KMS-11 (cell line): ENCODE measurements around the gene TBC1D25.

Experiments used
- H2AFZ ChIP-seq: fragments of 200-600 bp; sonication (generic); 2 replicates; pipeline ENCODE4 v1.6.1; 2016; ENCODE audit warnings: antibody characterized with exemption, mixed run types, low read depth
- H3K27ac ChIP-seq: fragments of 200-600 bp; sonication (generic); 2 replicates; pipeline ENCODE4 v1.6.1; 2016; ENCODE audit warnings: mild to moderate bottlenecking, mixed run types
- H3K27me3 ChIP-seq: fragments of 200-600 bp; sonication (generic); 2 replicates; pipeline ENCODE4 v1.6.1; 2017; ENCODE audit warnings: mild to moderate bottlenecking, low read depth, mixed run types, moderate library complexity; ENCODE audit not compliant: insufficient read depth
- H3K36me3 ChIP-seq: fragments of 200-600 bp; sonication (generic); 2 replicates; pipeline ENCODE4 v1.6.1; 2017; ENCODE audit warnings: mild to moderate bottlenecking, mixed run types; ENCODE audit not compliant: insufficient read depth
- H3K4me1 ChIP-seq: fragments of 200-600 bp; sonication (generic); 2 replicates; pipeline ENCODE4 v1.6.1; 2016; ENCODE audit warnings: mild to moderate bottlenecking, low read depth, mixed run types; ENCODE audit not compliant: poor library complexity, severe bottlenecking
- H3K4me2 ChIP-seq: fragments of 200-600 bp; sonication (generic); 2 replicates; pipeline ENCODE4 v1.7.0; 2016; ENCODE audit warnings: mild to moderate bottlenecking, mixed run types
- H3K4me3 ChIP-seq: fragments of 200-600 bp; sonication (generic); IDR thresholded peaks from 2 replicates; pipeline ENCODE4 v1.6.1; 2017; ENCODE audit warnings: low read depth, low read length, mixed read lengths; ENCODE audit not compliant: insufficient read depth
- H3K79me2 ChIP-seq: fragments of 200-600 bp; sonication (generic); 2 replicates; pipeline ENCODE4 v1.6.1; 2016; ENCODE audit warnings: low read depth, mixed run types; ENCODE audit not compliant: insufficient read depth
- H3K9ac ChIP-seq: fragments of 200-600 bp; sonication (generic); 2 replicates; pipeline ENCODE4 v1.6.1; 2016; ENCODE audit warnings: mild to moderate bottlenecking, mixed run types
- H4K20me1 ChIP-seq: fragments of 200-600 bp; sonication (generic); 2 replicates; pipeline ENCODE4 v1.6.1; 2016; ENCODE audit warnings: mild to moderate bottlenecking, mixed run types; ENCODE audit not compliant: insufficient read depth
- TF ChIP-seq, protein P1 (sequence below): fragments of 200-600 bp; sonication (generic); conservative IDR thresholded peaks from 2 replicates; pipeline ENCODE4 v1.6.1; 2017; ENCODE audit warnings: low read depth, mild to moderate bottlenecking, antibody characterized with exemption, low read length, moderate library complexity, mixed read lengths

The TBC1D25 gene

DNA sequence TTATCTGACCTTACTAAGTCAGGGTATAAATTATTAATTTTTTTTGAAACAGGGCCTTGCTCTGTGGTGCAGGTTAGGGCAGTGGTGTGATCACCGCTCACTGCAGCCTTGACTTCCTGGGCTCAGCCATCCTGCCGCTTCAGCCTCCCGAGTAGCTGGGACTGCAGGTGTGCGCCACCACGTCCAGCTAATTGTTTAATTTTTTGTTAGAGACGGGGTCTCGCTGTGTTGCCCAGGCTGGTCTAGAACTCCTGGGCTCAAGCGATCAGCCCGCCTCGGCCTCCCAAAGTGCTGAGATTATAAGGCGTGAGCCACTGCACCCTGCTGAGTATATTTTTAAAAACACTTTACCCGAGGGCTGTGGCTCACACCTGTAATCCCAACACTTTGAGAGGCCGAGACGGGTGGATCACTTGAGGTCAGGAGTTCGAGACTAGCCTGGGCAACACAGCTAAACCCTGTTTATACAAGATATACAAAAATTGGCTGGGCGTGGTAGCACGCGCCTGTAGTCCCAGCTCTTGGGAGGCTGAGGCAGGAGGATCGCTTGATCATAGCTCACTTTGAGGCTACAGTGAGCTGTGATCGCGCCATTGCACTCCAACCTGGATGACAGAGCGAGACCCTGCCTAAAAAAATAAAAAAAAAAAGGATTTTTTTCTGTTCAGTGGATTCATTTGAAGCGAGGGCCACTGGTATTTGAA lies 721 bp upstream of the TBC1D25 start:
- H3K4me3 ChIP-seq, result no peak overlapping the region
- H3K36me3 ChIP-seq, result no peaks in the 10 kb centered on the region
- H3K4me1 ChIP-seq, result peaks cover 36% of the 10 kb centered on the region
- no peaks in the 10 kb centered on the region for H4K20me1 ChIP-seq
- TF ChIP-seq, protein P1, sequence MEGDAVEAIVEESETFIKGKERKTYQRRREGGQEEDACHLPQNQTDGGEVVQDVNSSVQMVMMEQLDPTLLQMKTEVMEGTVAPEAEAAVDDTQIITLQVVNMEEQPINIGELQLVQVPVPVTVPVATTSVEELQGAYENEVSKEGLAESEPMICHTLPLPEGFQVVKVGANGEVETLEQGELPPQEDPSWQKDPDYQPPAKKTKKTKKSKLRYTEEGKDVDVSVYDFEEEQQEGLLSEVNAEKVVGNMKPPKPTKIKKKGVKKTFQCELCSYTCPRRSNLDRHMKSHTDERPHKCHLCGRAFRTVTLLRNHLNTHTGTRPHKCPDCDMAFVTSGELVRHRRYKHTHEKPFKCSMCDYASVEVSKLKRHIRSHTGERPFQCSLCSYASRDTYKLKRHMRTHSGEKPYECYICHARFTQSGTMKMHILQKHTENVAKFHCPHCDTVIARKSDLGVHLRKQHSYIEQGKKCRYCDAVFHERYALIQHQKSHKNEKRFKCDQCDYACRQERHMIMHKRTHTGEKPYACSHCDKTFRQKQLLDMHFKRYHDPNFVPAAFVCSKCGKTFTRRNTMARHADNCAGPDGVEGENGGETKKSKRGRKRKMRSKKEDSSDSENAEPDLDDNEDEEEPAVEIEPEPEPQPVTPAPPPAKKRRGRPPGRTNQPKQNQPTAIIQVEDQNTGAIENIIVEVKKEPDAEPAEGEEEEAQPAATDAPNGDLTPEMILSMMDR, result no peak
- H3K79me2 ChIP-seq, result 0 out of 2 replicates have a peak, but pooled peaks cover 4% of the 10 kb centered on the region
- H3K27ac ChIP-seq, result peak overlapping the region; percentile 36
- peak overlapping the region; percentile 44; the same call in 1 of the 2 replicates for H2AFZ ChIP-seq
- no peak overlapping the region for H3K9ac ChIP-seq
- H3K27me3 ChIP-seq, result no peaks in the 10 kb centered on the region
- H3K4me2 ChIP-seq, result no peak overlapping the region

DNA sequence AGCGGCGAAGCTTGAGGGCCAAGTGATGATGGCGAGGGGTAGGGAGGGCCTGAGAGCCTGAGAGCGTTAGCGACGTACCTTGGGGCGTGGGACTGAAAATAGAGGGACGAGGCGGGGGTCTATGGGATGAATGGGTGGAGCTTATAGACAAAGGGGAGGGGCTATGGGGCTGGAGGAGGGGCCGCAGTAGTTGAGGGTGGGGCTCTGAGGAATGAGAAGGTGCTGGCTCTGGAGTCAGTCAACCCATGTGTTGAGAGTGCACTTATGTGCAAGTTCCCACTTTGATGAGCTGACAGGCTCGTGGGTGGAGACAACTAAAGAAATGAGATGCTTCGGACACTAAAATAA lies 488 bp downstream of the TBC1D25 start:
- H3K4me1 ChIP-seq, result peaks cover 36% of the 10 kb centered on the region
- H3K4me2 ChIP-seq, result peak overlapping the region; percentile 40
- H3K27ac ChIP-seq, result peak overlapping the region; percentile 62
- H3K9ac ChIP-seq, result peak overlapping the region; percentile 64
- no peaks in the 10 kb centered on the region for H4K20me1 ChIP-seq
- TF ChIP-seq, protein P1, result no peak
- no peaks in the 10 kb centered on the region for H3K27me3 ChIP-seq
- peak overlapping the region; percentile 33; the same call in 1 of the 2 replicates for H2AFZ ChIP-seq
- H3K4me3 ChIP-seq, result no peak overlapping the region
- H3K36me3 ChIP-seq, result no peaks in the 10 kb centered on the region
- 0 out of 2 replicates have a peak, but pooled peaks cover 4% of the 10 kb centered on the region for H3K79me2 ChIP-seq

DNA sequence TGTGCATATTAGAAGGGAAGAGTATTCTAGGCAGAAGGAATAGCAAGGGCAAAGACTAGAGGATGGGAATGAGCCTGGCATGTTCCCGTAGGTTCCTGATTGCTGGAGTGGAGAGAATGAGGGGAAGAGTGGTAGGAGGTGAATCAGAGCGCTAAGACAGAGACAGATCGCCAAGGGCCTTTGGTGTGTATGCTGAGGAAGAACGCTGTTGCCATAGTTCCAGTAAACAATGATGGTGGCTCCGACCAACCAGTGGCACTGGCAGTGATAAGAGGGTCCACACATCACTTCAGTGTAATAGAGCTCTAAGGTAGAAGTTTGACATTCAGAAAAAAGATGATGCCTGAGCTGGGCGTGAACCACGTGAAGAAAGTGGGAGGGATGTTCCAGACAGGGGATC lies 966 bp downstream of the TBC1D25 start:
- H2AFZ ChIP-seq, result no peak overlapping the region
- H3K27ac ChIP-seq, result peak overlapping the region; percentile 62
- peak overlapping the region; percentile 40 for H3K4me2 ChIP-seq
- peaks cover 35% of the 10 kb centered on the region for H3K4me1 ChIP-seq
- H3K4me3 ChIP-seq, result no peak overlapping the region
- no peaks in the 10 kb centered on the region for H3K36me3 ChIP-seq
- 0 out of 2 replicates have a peak, but pooled peaks cover 4% of the 10 kb centered on the region for H3K79me2 ChIP-seq
- peak overlapping the region; percentile 2; the same call in 1 of the 2 replicates for H3K9ac ChIP-seq
- no peaks in the 10 kb centered on the region for H3K27me3 ChIP-seq
- H4K20me1 ChIP-seq, result no peaks in the 10 kb centered on the region
- TF ChIP-seq, protein P1, result no peak

DNA sequence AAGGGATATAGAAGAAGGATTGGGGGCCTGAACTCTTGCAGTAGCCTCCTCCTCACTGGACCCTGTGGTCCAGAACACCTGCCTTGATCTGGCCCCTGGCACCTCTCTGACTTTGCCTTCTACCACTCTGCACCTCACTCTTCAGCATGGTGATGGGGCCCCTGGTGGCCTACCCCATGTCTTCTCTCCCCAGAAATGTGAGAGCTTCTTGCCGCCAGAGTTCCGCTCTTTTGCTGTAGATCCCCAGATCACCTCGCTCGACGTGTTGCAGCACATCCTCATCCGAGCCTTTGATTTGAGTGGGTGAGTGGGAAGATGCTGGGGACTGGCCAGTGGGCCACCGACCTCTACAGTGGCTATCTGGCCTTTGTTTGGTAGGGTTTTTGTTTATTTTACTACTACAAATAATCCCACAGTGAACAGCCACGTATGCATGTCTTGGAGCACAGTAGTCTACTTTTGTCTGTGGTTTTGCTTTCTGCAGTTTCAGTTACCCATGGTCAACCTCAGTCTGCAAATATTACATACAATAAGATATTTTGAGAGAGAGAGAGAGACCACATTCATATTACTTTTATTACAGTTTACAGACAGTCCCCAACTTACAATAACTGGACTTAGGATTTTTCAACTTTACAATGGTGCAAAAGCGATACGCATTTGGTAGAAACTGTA lies 1.8 kb downstream of the TBC1D25 start:
- peak overlapping the region; percentile 40 for H3K4me2 ChIP-seq
- no peak overlapping the region for H3K4me3 ChIP-seq
- no peaks in the 10 kb centered on the region for H4K20me1 ChIP-seq
- peak overlapping the region; percentile 62 for H3K27ac ChIP-seq
- H3K9ac ChIP-seq, result peak overlapping the region; percentile 2; the same call in 1 of the 2 replicates
- TF ChIP-seq, protein P1, result no peak
- no peak overlapping the region for H2AFZ ChIP-seq
- no peaks in the 10 kb centered on the region for H3K27me3 ChIP-seq
- 0 out of 2 replicates have a peak, but pooled peaks cover 4% of the 10 kb centered on the region for H3K79me2 ChIP-seq
- peaks cover 27% of the 10 kb centered on the region for H3K4me1 ChIP-seq
- no peaks in the 10 kb centered on the region for H3K36me3 ChIP-seq
